Body of pancreas (tissue), 4 donors: ENCODE results near the gene MBIP. TPM values are rescaled to one million over a fixed set of nuclear protein-coding genes. Genes with fewer than 3 reads are reported as not detected.
"Not testable (repeated sequence)": the region's sequence is repeated elsewhere in the genome, so short reads cannot be mapped to it uniquely, and the experiment has no call there.

Experiments
- ATAC-seq: fragments of 150-250 bp; one replicate; pipeline ENCODE4 v1.9.1; 2016
- DNase-seq, 4 donors: peaks; one replicate each; pipeline ENCODE4 v3.0.0-alpha.2; 2019
- H3K27ac ChIP-seq, 4 donors: fragments of 200-600 bp; sonication (generic); 1 replicate in 3 of 4; 2 replicates in 1 of 4; pipeline versions ENCODE4 v1.5.1 to v1.6.1; 2016 to 2019; ENCODE audit warnings: mild to moderate bottlenecking in 1 of 4, mixed read lengths in 1 of 4, moderate library complexity in 1 of 4
- H3K27me3 ChIP-seq, 2 donors: fragments of 200-600 bp; sonication (generic); one replicate each; pipeline ENCODE4 v1.6.0; 2016; ENCODE audit warnings: mild to moderate bottlenecking in 1 of 2
- H3K36me3 ChIP-seq, 2 donors: fragments of 200-600 bp; sonication (generic); replicated peaks in 1 of 2; 2 replicates each; pipeline ENCODE4 v1.5.1; 2016; ENCODE audit warnings: low read depth in 2 of 2; ENCODE audit not compliant: insufficient read depth in 1 of 2
- H3K4me1 ChIP-seq: fragments of 200-600 bp; sonication (generic); one replicate; pipeline ENCODE4 v1.6.0; 2016
- H3K4me3 ChIP-seq, 2 donors: fragments of 200-600 bp; sonication (generic); 1 replicate in 1 of 2; 2 replicates in 1 of 2; pipeline ENCODE4 v1.5.1; 2016 to 2019
- H3K9me3 ChIP-seq, 3 donors: fragments of 200-600 bp; sonication (generic); 1 replicate in 2 of 3; 2 replicates in 1 of 3; pipeline ENCODE4 v1.5.1; 2016
- POLR2A ChIP-seq, 3 donors: fragments of 450-650 bp; IDR thresholded peaks; one replicate each; pipeline ENCODE4 v1.6.1; 2016; ENCODE audit warnings: antibody characterized with exemption in 3 of 3, mild to moderate bottlenecking in 2 of 3
- WGBS, 2 donors: methylation state at CpG; one replicate each; pipeline ENCODE4 v1.1.5; 2017; 5-methylcytosine and 5-hydroxymethylcytosine counted together
- intact Hi-C: fragments of 100-400 bp; cut with DNase I; formaldehyde crosslinking; loops from one replicate; pipeline ENCODE4 v1.15.1; 2023
- total RNA-seq, 2 donors: library from RNA; depleted of rRNA; stranded (reverse); fragments of >200 nt; gene quantifications; one replicate each; pipeline ENCODE4 v1.1.0, GENCODE V29; 2016
- TF ChIP-seq, protein P1 (sequence below), 7 experiments: fragments of 450-650 bp in 4 of 7; fragments of 200-600 bp in 3 of 7; sonication (generic) in 3 of 7; IDR thresholded peaks; one replicate each; pipeline ENCODE4 v1.5.1; 2016 to 2019; ENCODE audit warnings: antibody characterized with exemption in 7 of 7

The MBIP gene
- total RNA-seq, 2 donors from 2014 or later = 5.6 to 9.9 TPM

DNA sequence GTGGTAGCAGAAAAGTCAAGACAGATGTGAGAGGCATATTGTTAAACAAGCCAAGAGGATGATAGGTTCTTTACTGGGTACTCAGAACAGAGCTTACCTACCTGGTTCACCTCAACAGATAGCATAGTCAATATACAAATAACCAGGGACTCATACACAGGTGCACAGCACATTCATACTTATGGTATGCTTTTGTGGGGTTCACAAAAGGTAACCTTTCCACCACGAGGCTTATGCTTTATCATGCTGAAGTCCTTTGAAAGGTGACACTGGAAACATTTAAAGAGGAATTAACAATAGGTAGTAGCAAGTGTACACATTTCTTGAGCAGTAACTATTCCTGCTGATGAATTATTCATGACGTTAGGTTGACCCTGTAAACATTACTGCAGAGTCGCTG lies 42.2 kb upstream of the MBIP start:
- no peaks in the 10 kb centered on the region for H3K9me3 ChIP-seq
- intact Hi-C loops = no loop called here
- DNase-seq (no peak), ATAC-seq (no peak)
- no peaks in the 10 kb centered on the region for H3K4me1 ChIP-seq
- 47 to 53% methylated on average over 3 of the region's 3 CpGs for WGBS, 2 donors
- no peaks in the 10 kb centered on the region for H3K27me3 ChIP-seq
- TF ChIP-seq, protein P1, sequence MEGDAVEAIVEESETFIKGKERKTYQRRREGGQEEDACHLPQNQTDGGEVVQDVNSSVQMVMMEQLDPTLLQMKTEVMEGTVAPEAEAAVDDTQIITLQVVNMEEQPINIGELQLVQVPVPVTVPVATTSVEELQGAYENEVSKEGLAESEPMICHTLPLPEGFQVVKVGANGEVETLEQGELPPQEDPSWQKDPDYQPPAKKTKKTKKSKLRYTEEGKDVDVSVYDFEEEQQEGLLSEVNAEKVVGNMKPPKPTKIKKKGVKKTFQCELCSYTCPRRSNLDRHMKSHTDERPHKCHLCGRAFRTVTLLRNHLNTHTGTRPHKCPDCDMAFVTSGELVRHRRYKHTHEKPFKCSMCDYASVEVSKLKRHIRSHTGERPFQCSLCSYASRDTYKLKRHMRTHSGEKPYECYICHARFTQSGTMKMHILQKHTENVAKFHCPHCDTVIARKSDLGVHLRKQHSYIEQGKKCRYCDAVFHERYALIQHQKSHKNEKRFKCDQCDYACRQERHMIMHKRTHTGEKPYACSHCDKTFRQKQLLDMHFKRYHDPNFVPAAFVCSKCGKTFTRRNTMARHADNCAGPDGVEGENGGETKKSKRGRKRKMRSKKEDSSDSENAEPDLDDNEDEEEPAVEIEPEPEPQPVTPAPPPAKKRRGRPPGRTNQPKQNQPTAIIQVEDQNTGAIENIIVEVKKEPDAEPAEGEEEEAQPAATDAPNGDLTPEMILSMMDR (IDR thresholded peaks at IDR 0.05) = no peak
- no peak for TF ChIP-seq POLR2A (IDR thresholded peaks at IDR 0.05)
- no peak overlapping the region for H3K27ac ChIP-seq
- H3K4me3 ChIP-seq = no peak overlapping the region
- H3K36me3 ChIP-seq = no peaks in the 10 kb centered on the region

DNA sequence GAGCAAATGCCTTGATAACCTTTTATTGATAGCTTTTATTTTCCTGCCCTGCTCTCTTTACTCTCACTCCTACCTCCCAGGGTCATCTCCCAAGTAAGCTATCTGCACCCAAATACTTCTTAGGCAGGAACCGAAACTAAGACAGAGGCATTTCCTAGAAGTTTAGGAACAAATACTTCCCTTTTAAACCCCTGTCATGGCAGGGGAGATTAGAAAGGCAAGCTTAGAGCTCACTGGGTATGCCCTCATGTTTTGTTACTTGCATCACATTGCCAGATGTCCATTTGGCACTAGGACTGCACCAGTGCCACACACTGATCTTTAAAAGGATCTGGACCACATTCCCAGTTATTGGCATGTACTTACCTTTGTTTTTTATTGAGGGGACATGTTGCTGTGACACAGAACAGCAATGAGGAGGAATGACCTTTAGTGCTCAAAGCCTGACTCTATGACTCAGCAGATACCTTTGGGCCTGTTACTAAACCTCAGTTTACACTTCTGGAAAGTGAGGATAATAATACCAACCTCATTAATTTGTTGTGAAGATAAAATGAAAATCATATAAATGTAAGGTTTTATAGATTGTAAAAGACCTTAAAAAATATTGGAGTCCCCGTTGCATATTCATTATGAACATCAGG lies 40.9 kb upstream of the MBIP start:
- no peak overlapping the region for H3K4me3 ChIP-seq
- no peaks in the 10 kb centered on the region for H3K27me3 ChIP-seq
- intact Hi-C loops = no loop called here
- H3K27ac ChIP-seq = no peak overlapping the region
- 54 to 55% methylated on average over 2 of the region's 2 CpGs for WGBS, 2 donors
- H3K4me1 ChIP-seq = no peaks in the 10 kb centered on the region
- DNase-seq (no peak), ATAC-seq (no peak)
- H3K36me3 ChIP-seq = no peaks in the 10 kb centered on the region
- H3K9me3 ChIP-seq = no peaks in the 10 kb centered on the region
- TF ChIP-seq POLR2A (IDR thresholded peaks at IDR 0.05) = no peak
- TF ChIP-seq, protein P1 (IDR thresholded peaks at IDR 0.05) = no peak

DNA sequence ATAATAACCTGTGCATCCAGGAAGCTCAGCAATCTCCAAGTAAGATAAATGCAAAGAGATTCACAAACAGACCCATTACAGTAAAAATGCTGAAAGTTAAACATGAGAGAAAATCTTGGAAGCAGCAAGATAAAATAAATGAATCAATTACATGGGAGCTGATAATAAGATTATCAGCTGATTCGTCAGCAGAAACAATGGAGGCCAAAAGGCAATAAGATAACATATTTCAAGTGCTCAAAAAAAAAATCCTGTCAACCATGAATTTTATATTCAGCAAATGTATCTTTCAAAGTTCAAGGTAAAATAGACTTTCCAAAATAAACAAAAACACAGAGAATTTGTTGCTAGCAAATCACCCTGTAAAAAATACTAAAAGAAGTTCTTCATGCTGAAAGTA lies 36.4 kb upstream of the MBIP start:
- H3K36me3 ChIP-seq = no peaks in the 10 kb centered on the region
- H3K9me3 ChIP-seq = no peaks in the 10 kb centered on the region
- no peaks in the 10 kb centered on the region for H3K27me3 ChIP-seq
- WGBS, 2 donors = 42 to 63% methylated on average over 1 of the region's 1 CpG
- DNase-seq (no peak), ATAC-seq (no peak)
- H3K4me3 ChIP-seq = no peak overlapping the region
- intact Hi-C loops = no loop called here
- TF ChIP-seq POLR2A (IDR thresholded peaks at IDR 0.05) = no peak
- TF ChIP-seq, protein P1 (IDR thresholded peaks at IDR 0.05) = no peak
- H3K27ac ChIP-seq = no peak overlapping the region
- H3K4me1 ChIP-seq = no peaks in the 10 kb centered on the region

DNA sequence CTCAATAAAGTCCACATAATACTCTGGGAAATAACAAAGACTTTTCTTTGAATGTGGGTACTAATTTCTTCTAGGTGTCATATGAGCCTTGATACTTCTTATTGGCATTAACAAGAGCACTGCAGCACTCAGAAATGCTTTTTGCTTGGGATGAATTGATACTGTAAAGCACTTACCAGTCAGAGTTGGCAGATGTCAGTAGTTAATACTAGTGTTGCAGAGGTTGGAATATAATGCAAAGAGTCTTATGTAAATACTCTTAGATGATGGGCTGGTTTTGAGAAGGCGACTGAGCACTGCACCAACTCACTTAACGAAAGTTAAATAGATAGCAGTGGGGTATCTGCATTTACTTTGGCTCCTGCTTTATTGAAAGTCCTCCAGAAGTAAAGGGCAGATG lies 25.6 kb upstream of the MBIP start:
- Histone ChIP-seq H3K4me1 (no peaks in the 10 kb centered on the region), H3K36me3 (no peaks in the 10 kb centered on the region), H3K4me3 (no peak overlapping the region), H3K27ac (no peak overlapping the region), H3K27me3 (no peaks in the 10 kb centered on the region), H3K9me3 (no peaks in the 10 kb centered on the region)
- DNase-seq (no peak), ATAC-seq (no peak)
- no peak for TF ChIP-seq POLR2A (IDR thresholded peaks at IDR 0.05)
- TF ChIP-seq, protein P1 (IDR thresholded peaks at IDR 0.05) = no peak
- 11 to 23% methylated on average over 2 of the region's 2 CpGs for WGBS, 2 donors
- intact Hi-C loops = no loop called here

DNA sequence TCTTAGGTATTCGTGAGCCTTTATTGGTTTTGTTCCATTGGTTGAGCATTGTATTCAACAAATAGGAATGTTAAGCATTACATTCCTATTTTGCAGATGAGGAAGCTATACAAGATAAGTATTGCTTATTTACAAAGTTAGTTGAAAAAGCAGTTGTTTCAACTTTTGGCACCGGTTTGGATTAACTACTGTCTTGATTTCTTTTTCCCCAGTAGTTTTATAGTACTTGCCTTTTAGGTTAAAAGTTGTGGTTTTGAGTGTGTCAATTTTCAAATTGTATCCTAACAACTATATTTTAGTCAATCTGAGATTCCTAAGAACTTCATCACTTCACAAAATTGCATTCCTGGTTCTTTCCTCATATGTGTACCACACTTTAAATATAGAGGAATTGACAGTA lies 23.8 kb upstream of the MBIP start:
- H3K27ac ChIP-seq = no peak overlapping the region
- no peaks in the 10 kb centered on the region for H3K36me3 ChIP-seq
- ATAC-seq = no peak
- no peak overlapping the region for H3K4me3 ChIP-seq
- no peak for DNase-seq
- H3K4me1 ChIP-seq = no peaks in the 10 kb centered on the region
- H3K9me3 ChIP-seq = no peaks in the 10 kb centered on the region
- intact Hi-C loops = no loop called here
- H3K27me3 ChIP-seq = no peaks in the 10 kb centered on the region
- WGBS, 2 donors = 26 to 60% methylated on average over 2 of the region's 2 CpGs
- TF ChIP-seq, protein P1 (IDR thresholded peaks at IDR 0.05) = no peak
- no peak for TF ChIP-seq POLR2A (IDR thresholded peaks at IDR 0.05)

DNA sequence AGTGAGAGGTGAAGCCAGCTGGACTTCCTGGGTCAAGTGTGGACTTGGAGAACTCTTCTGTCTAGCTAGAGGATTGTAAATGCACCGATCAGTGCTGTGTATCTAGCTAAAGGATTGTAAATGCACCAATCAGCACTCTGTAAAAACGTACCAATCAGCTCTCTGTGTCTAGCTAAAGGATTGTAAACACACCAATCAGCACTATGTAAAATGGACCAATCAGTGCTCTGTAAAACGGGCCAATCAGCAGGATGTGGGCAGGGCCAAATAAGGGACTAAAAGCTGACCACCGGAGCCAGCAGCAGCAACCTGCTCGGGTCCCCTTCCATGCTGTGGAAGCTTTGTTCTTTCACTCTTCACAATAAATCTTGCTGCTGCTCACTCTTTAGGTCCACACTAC lies 21.4 kb upstream of the MBIP start:
- ATAC-seq, H3K4me3 ChIP-seq, DNase-seq, H3K9me3 ChIP-seq, H3K27me3 ChIP-seq, intact Hi-C loops, H3K27ac ChIP-seq, H3K36me3 ChIP-seq, H3K4me1 ChIP-seq: not testable (repeated sequence)
- WGBS, 2 donors = 57 to 60% methylated on average over 5 of the region's 5 CpGs
